WERI-Rb-1 (cell line): ENCODE measurements around the gene EVX2.

Experiments used
- DNase-seq: peaks from one replicate; pipeline ENCODE4 v3.0.0-alpha.2; 2020
- H3K27ac ChIP-seq: fragments of 250-450 bp; sonication (Bioruptor Pico); 2 replicates; pipeline ENCODE4 v1.5.1; 2020; ENCODE audit warnings: mild to moderate bottlenecking, moderate library complexity
- H3K27me3 ChIP-seq: fragments of 250-450 bp; sonication (Bioruptor Pico); 2 replicates; pipeline ENCODE4 v1.5.1; 2021; ENCODE audit warnings: mild to moderate bottlenecking, low read depth, moderate library complexity; ENCODE audit not compliant: insufficient read depth, severe bottlenecking
- H3K36me3 ChIP-seq: fragments of 250-450 bp; sonication (Bioruptor Pico); 2 replicates; pipeline ENCODE4 v1.5.1; 2020; ENCODE audit warnings: mild to moderate bottlenecking, moderate library complexity
- H3K4me3 ChIP-seq: 2 replicates; pipeline ENCODE4 v1.5.1; 2011; ENCODE audit warnings: low read depth, mild to moderate bottlenecking, control low read depth, low read length
- H3K9me3 ChIP-seq: fragments of 250-450 bp; sonication (Bioruptor Pico); 2 replicates; pipeline ENCODE4 v1.5.1; 2021; ENCODE audit warnings: mild to moderate bottlenecking, moderate library complexity; ENCODE audit not compliant: severe bottlenecking
- TF ChIP-seq, protein P1 (sequence below): IDR thresholded peaks from 2 replicates; pipeline ENCODE4 v1.5.1; 2011; ENCODE audit warnings: low read depth, mild to moderate bottlenecking, control low read depth, inconsistent platforms, low read length

Gene EVX2

DNA sequence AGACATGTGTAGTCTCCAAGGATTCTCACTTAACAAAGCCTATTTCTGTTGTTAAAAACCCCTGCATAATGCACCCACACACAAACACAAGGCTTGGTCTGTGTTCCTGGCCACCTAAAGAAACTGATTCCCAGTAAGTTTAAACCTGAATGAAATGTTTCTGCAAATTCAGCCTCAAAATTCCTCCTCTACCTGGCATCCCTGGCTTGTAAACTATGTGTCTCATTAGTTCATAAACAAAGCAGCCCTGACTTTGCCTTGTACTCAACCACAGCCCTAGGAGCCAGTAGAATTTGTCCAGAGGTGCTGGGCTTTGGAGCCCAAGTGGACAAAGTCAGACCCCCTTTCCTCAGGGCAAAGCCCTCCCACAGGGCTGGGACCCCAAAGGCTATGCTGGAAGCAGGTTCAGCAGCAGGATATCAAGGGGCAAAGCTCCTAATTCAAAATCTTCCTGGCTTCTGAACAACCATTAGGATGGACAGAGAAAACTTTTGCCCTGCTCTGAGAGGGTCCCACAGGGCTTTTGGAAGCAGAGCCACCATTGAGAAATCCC is 6.2 kb upstream of the EVX2 start:
- TF ChIP-seq, protein P1, sequence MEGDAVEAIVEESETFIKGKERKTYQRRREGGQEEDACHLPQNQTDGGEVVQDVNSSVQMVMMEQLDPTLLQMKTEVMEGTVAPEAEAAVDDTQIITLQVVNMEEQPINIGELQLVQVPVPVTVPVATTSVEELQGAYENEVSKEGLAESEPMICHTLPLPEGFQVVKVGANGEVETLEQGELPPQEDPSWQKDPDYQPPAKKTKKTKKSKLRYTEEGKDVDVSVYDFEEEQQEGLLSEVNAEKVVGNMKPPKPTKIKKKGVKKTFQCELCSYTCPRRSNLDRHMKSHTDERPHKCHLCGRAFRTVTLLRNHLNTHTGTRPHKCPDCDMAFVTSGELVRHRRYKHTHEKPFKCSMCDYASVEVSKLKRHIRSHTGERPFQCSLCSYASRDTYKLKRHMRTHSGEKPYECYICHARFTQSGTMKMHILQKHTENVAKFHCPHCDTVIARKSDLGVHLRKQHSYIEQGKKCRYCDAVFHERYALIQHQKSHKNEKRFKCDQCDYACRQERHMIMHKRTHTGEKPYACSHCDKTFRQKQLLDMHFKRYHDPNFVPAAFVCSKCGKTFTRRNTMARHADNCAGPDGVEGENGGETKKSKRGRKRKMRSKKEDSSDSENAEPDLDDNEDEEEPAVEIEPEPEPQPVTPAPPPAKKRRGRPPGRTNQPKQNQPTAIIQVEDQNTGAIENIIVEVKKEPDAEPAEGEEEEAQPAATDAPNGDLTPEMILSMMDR, result no peak
- Histone ChIP-seq H3K27ac (no peak overlapping the region), H3K36me3 (no peaks in the 10 kb centered on the region), H3K4me3 (no peak overlapping the region), H3K27me3 (peaks cover 97% of the 10 kb centered on the region), H3K9me3 (no peaks in the 10 kb centered on the region)
- no peak for DNase-seq

DNA sequence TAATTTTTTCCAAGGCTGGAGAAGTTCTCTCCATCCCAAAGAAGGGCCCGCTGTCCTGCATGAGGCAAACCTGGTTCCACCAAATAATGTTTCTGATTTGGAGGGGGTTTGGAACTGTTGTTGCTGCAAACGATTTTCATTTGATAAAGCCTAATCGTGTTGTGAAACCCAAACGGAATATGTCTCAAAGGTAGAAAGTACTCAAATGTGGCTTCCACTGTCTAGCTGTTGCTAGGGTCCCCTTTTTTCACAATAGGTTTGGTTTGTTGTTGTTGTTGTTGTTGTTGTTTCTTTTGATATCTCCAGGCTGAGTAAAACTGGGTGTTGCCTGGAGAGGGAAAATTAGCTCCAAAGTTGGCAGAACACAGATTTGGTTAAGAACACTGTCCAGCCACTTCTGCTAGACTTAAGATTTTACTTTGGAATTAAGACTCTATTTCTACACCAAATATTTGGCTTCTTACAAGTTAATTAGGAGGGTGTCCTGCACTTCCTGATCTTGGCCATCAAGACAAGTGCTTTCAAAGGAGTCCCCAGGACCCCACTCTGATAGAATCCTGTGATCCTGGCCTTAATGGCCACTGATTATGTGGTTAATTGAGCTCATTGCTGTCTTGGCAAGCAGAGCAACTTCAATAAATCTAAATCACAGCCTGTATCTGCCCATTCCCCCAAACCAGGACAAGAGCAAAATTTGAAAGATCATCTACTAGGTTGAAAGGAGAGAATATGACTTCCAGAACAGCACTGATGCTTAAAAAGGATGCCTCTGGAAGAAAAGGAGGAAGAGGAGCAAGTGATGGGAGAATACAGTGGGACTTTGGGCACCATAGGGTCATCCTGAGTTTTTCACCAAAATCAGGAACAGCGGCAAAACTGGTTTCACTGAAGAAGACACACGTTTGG is 5.4 kb upstream of the EVX2 start:
- Histone ChIP-seq H3K4me3 (no peak overlapping the region), H3K36me3 (no peaks in the 10 kb centered on the region), H3K27ac (no peak overlapping the region), H3K9me3 (no peaks in the 10 kb centered on the region), H3K27me3 (peaks cover 97% of the 10 kb centered on the region)
- DNase-seq, result no peak
- TF ChIP-seq, protein P1, result no peak

DNA sequence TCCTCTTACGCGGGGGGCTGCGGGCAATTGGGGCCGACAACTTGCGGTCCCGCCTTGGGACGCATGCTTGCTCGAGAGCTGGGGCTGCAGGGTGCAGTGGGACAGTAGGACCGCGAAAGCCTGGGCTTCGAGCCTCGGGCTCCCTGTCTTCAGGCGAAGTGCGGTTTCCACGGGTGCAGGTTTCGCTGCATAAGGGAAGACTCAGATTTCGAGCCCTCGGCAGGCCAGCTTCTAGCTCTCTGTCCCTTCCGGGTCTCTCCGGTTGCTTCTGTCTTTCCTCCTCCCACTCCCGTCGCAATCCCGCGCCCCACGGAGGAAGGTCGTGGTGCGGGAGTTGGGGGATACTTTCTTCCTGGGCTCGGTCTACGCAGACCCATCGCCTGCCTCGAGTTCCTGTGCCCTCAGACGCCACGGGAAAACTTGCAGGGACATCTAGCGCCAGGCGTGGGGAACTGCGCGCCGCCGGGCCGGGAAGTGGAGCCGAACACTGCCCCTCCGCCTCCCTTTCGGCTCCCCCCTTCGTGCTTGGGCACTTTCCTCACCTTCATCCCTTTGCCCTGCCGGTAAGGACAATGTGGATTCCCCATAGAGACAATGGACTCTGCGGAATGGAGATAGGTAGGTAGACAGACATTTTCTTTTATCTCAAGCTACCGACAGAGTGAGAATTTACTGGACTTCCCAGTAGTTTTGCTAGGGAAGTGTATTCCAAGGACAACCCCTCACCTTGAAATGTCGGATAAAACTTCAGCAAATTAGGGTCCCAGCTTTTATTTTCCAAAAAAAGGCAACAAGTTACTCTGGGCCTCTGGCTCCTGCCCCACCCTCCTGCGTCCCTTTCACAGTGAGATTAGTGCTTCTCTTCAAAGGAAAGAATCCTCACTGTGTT is 4.5 kb upstream of the EVX2 start:
- no peaks in the 10 kb centered on the region for H3K36me3 ChIP-seq
- H3K27me3 ChIP-seq, result peaks cover 97% of the 10 kb centered on the region
- no peak overlapping the region for H3K27ac ChIP-seq
- TF ChIP-seq, protein P1, result peak; percentile 92
- peak; percentile 65 for DNase-seq
- H3K9me3 ChIP-seq, result peaks cover 4% of the 10 kb centered on the region
- H3K4me3 ChIP-seq, result peak overlapping the region; percentile 18

DNA sequence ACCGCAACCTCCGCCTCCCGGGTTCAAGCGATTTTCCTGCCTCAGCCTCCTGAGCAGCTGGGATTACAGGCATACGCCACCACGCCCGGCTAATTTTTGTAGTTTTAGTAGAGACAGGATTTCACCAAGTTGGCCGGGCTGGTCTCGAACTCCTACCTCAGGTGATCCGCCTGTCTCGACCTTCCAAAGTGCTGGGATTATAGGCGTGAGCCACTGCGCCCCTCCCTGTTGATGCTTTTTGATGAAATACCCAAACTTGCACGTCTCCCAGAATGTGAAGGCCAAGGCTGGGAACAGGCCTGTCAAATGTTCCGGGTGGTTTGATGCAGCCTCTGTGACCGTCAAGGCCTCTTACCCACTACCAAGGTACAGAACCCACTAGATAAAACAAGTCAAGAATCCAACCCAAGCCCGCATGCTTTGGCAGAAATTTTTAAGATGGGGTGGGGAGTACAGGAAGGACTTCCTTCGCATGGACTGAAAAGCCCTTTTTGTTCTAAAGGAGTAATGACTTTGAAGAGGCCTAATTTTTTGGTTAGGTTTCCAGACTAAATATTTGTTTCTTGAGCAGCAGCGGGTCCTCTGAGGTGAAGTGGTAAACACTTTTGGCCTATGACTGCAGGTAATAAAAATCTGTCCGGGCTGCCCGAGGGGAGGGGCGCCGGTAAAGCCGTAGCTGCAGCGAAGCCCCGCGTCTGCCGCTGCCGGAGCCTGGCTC is 3.7 kb upstream of the EVX2 start:
- Histone ChIP-seq H3K27me3 (peaks cover 99% of the 10 kb centered on the region), H3K36me3 (no peaks in the 10 kb centered on the region), H3K4me3 (peak overlapping the region; percentile 18), H3K9me3 (peaks cover 9% of the 10 kb centered on the region), H3K27ac (no peak overlapping the region)
- DNase-seq, result no peak
- TF ChIP-seq, protein P1, result no peak
